K562 (cell line): ENCODE measurements around the gene SMCO3. TPM values are rescaled to one million over a fixed set of nuclear protein-coding genes. Genes with fewer than 3 reads are reported as not detected.

ENCODE experiments used
- MBD2 ChIP-seq: sonication (generic); IDR thresholded peaks from 2 replicates; pipeline ENCODE4 v1.6.1; 2016; ENCODE audit warnings: low read depth, borderline replicate concordance
- MED1 ChIP-seq: sonication (generic); formaldehyde crosslinking; IDR thresholded peaks from 2 replicates; pipeline ENCODE4 v1.8.1; 2023; ENCODE audit warnings: missing genetic modification reagents, borderline replicate concordance
- PBX2 ChIP-seq, 2 experiments: IDR thresholded peaks in 1 of 2; conservative IDR thresholded peaks in 1 of 2; 2 replicates each; pipeline ENCODE4 v1.6.1; 2016; ENCODE audit warnings: low read depth in 2 of 2, mild to moderate bottlenecking in 1 of 2, missing compliant biosample characterization in 1 of 2, missing genetic modification characterization in 1 of 2, moderate library complexity in 1 of 2
- SLC30A9 ChIP-seq: fragments of 250-450 bp; sonication (Bioruptor Pico); IDR thresholded peaks from 2 replicates; pipeline ENCODE4 v1.8.0; 2022; ENCODE audit warnings: mild to moderate bottlenecking, moderate library complexity
- SMAD4 ChIP-seq: fragments of 250-450 bp; sonication (Bioruptor Pico); conservative IDR thresholded peaks from 2 replicates; pipeline ENCODE4 v1.8.0; 2021; ENCODE audit warnings: inconsistent platforms, mild to moderate bottlenecking, moderate library complexity
- SP2 ChIP-seq: IDR thresholded peaks from 2 replicates; pipeline ENCODE4 v1.6.1; 2011; ENCODE audit warnings: mild to moderate bottlenecking, low read depth, low read length, moderate library complexity; ENCODE audit not compliant: poor library complexity, severe bottlenecking; ENCODE audit errors: extremely low read depth
- SUPT5H ChIP-seq: fragments of 450-650 bp; IDR thresholded peaks from 2 replicates; pipeline ENCODE4 v1.6.1; 2016
- ZBTB12 ChIP-seq: fragments of 250-450 bp; sonication (Bioruptor Pico); IDR thresholded peaks from 2 replicates; pipeline ENCODE4 v1.4.0; 2020
- ZBTB40 ChIP-seq, 2 experiments: fragments of 450-650 bp in 1 of 2; sonication (generic) in 1 of 2; formaldehyde crosslinking in 1 of 2; IDR thresholded peaks; 2 replicates each; pipeline versions ENCODE4 v1.7.1 to v1.9.0; 2016 to 2022; ENCODE audit warnings: inconsistent platforms in 1 of 2, mild to moderate bottlenecking in 1 of 2, missing genetic modification reagents in 1 of 2
- ZNF121 ChIP-seq: sonication (generic); formaldehyde crosslinking; conservative IDR thresholded peaks from 2 replicates; pipeline ENCODE4 v1.8.0; 2022; ENCODE audit warnings: missing genetic modification reagents
- ZNF507 ChIP-seq: conservative IDR thresholded peaks from 2 replicates; pipeline ENCODE4 v1.6.1; 2017; ENCODE audit warnings: missing genetic modification characterization, missing compliant biosample characterization
- polyA plus RNA-seq, 8 experiments: library from polyadenylated mRNA; depleted of rRNA in 4 of 8; stranded (reverse) in 5 of 8; unstranded in 3 of 8; fragments of >200 nt; fragmentation: Nextera tagmentation in 2 of 8; fragmentation: Illumina TruSeq in 1 of 8; extraction: Ambion mirVana in 2 of 8; extraction: Trizol in 1 of 8; gene quantifications; 2 replicates each; pipeline versions ENCODE4 v1.2.1 to v1.2.3, GENCODE V29; 2011 to 2014; ENCODE audit warnings: inconsistent platforms in 1 of 8, missing spikeins in 1 of 8
- total RNA-seq, 7 experiments: library from RNA; depleted of rRNA in 6 of 7; stranded (reverse); fragments of >200 nt in 6 of 7; fragmentation: Illumina TruSeq in 2 of 7; extraction: Trizol in 2 of 7; gene quantifications; 2 replicates each; pipeline versions ENCODE4 v1.2.1 to v1.2.3, GENCODE V29; 2011 to 2021; ENCODE audit warnings: low replicate concordance in 1 of 7
- TF ChIP-seq, protein P1 (sequence below): sonication (generic); formaldehyde crosslinking; IDR thresholded peaks from 2 replicates; pipeline ENCODE4 v1.5.0; 2020; ENCODE audit warnings: missing genetic modification reagents

Gene SMCO3
- total and polyA plus RNA-seq, 9 of the 15 experiments (the other 6 are each of a cell fraction or from before 2014, with no cell fraction given), result 0.10 to 0.14 TPM; not detected in 7

DNA sequence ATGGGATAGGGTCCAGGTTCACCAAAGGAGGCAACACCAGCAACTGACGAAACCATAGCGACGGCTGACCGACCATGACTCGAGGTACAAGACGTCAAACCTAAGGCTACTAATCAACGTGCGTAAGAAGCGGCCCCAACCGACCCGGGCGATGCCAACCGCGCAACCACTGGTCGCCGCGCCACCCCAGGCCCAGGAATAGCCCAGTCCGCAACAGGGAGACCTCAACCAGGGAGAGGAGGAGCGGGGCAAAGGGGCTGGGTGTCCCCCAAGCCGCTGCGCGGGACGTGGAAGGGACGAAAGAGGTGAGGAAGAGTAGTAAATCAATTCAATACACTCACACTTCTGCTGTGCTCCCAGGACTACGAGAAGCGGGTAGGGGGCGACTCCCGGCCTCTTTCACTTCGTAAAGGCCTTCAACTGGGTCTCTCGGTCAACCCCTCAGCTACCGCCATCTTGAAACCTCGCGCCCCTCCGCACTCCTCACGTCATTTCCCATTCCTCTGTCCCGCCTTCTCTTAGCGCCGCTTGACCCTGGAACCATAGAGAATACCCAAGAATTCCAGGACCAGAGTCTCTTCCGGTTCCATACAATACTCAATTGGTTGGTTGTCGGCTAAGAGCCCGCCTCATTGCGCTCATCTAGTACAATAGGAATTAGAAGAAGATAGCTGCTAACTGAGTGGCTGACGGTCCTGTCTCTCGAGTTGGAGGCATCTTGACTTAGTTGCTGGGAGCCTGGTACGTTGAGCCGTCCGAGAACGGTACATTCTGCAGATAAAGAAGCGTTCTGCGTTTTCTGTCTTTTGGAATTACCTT is 10.8 kb downstream of the SMCO3 start, which contains the start of the genes C12orf60 and WBP11 (continued):
- TF ChIP-seq SLC30A9 (CRISPR knock-in tag) (no peak), ZNF507 (tag) (no peak), SP2 (peak; percentile 77), ZNF121 (CRISPR knock-in tag) (no peak), SMAD4 (no peak), MED1 (no peak), PBX2 (CRISPR knock-in tag; IDR thresholded peaks at IDR 0.05; ENCODE audit: low read depth) (peak; percentile 64), PBX2 (tag; conservative IDR thresholded peaks at IDR 0.05; ENCODE audit: low read depth) (peak; percentile 96), ZBTB40 (IDR thresholded peaks at IDR 0.05) (peak; percentile 92), ZBTB40 (CRISPR knock-in tag; IDR thresholded peaks at IDR 0.05) (no peak), SUPT5H (peak; percentile 78), ZBTB12 (CRISPR knock-in tag) (peak; percentile 48), MBD2 (peak; percentile 55; the same call in 1 of the 2 replicates)
- TF ChIP-seq, protein P1, sequence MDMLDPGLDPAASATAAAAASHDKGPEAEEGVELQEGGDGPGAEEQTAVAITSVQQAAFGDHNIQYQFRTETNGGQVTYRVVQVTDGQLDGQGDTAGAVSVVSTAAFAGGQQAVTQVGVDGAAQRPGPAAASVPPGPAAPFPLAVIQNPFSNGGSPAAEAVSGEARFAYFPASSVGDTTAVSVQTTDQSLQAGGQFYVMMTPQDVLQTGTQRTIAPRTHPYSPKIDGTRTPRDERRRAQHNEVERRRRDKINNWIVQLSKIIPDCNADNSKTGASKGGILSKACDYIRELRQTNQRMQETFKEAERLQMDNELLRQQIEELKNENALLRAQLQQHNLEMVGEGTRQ (CRISPR knock-in tag), result no peak
